CD14-positive monocyte (primary cell): ENCODE measurements around the gene NFATC1. TPM values are rescaled to one million over a fixed set of nuclear protein-coding genes. Genes with fewer than 3 reads are reported as not detected.
A peak's percentile ranks its signal among the peaks of the same experiment; 100 is the strongest.

ENCODE experiments used
- DNase-seq, 3 donors: peaks; one replicate each; pipeline ENCODE4 v3.0.0-alpha.2; 2011 to 2022
- H2AFZ ChIP-seq: 2 replicates; pipeline ENCODE4 v1.6.0; 2012; ENCODE audit warnings: mild to moderate bottlenecking, low read depth, low read length, inconsistent platforms; ENCODE audit not compliant: insufficient read depth, poor library complexity, severe bottlenecking
- H3K27ac ChIP-seq, 2 donors: 1 replicate in 1 of 2; 2 replicates in 1 of 2; pipeline ENCODE4 v1.5.1; 2012 to 2013; ENCODE audit warnings: low read length in 2 of 2, control low read depth in 1 of 2, inconsistent platforms in 1 of 2, low read depth in 1 of 2, mild to moderate bottlenecking in 1 of 2
- H3K27me3 ChIP-seq, 2 donors: one replicate each; pipeline versions ENCODE4 v1.6.0 to v1.6.1; 2011 to 2013; ENCODE audit warnings: low read length in 2 of 2; ENCODE audit not compliant: control insufficient read depth in 2 of 2, insufficient read depth in 2 of 2
- H3K36me3 ChIP-seq, 2 donors: replicated peaks in 1 of 2; 1 replicate in 1 of 2; 2 replicates in 1 of 2; pipeline versions ENCODE4 v1.5.1 to v1.6.1; 2012 to 2013; ENCODE audit warnings: low read length in 2 of 2, control low read depth in 1 of 2, inconsistent platforms in 1 of 2, mild to moderate bottlenecking in 1 of 2; ENCODE audit not compliant: insufficient read depth in 2 of 2, control insufficient read depth in 1 of 2
- H3K4me1 ChIP-seq, 2 donors: 1 replicate in 1 of 2; 2 replicates in 1 of 2; pipeline versions ENCODE4 v1.5.1 to v1.6.1; 2012 to 2013; ENCODE audit warnings: low read length in 2 of 2, control low read depth in 1 of 2, inconsistent platforms in 1 of 2, mild to moderate bottlenecking in 1 of 2, moderate library complexity in 1 of 2; ENCODE audit not compliant: insufficient read depth in 2 of 2, control insufficient read depth in 1 of 2
- H3K4me2 ChIP-seq: replicated peaks from 2 replicates; pipeline ENCODE3; 2012; ENCODE audit warnings: low read length, moderate library complexity, mild to moderate bottlenecking; ENCODE audit not compliant: poor library complexity, severe bottlenecking; ENCODE audit errors: extremely low read depth
- H3K4me3 ChIP-seq, 3 experiments: fragments of 200-600 bp in 1 of 3; sonication (generic) in 1 of 3; replicated peaks in 1 of 3; 1 replicate in 2 of 3; 2 replicates in 1 of 3; pipeline ENCODE4 v1.5.1; 2011 to 2013; ENCODE audit warnings: low read length in 3 of 3, mild to moderate bottlenecking in 3 of 3, control low read depth in 2 of 3, low read depth in 2 of 3, inconsistent platforms in 1 of 3, moderate library complexity in 1 of 3
- H3K79me2 ChIP-seq: 2 replicates; pipeline ENCODE4 v1.6.0; 2012; ENCODE audit warnings: mild to moderate bottlenecking, control low read depth, inconsistent platforms, low read length, moderate library complexity; ENCODE audit not compliant: insufficient read depth
- H3K9ac ChIP-seq: 2 replicates; pipeline ENCODE4 v1.6.0; 2017; ENCODE audit warnings: low read length, mild to moderate bottlenecking; ENCODE audit not compliant: insufficient read depth, poor library complexity, severe bottlenecking
- H3K9me3 ChIP-seq, 2 donors: replicated peaks in 1 of 2; 1 replicate in 1 of 2; 2 replicates in 1 of 2; pipeline versions ENCODE4 v1.5.1 to v1.6.1; 2012 to 2013; ENCODE audit warnings: low read length in 2 of 2, control low read depth in 1 of 2; ENCODE audit not compliant: control insufficient read depth in 1 of 2, insufficient read depth in 1 of 2
- H4K20me1 ChIP-seq: 2 replicates; pipeline ENCODE4 v1.6.0; 2012; ENCODE audit warnings: mild to moderate bottlenecking, low read length, control low read depth, moderate library complexity; ENCODE audit not compliant: insufficient read depth
- H3K27ac Mint-ChIP-seq, 7 donors: one replicate each; pipeline ENCODE4 v1.8.0; 2020; ENCODE audit warnings: mild to moderate bottlenecking in 7 of 7, mixed read lengths in 7 of 7, moderate library complexity in 6 of 7, inconsistent platforms in 2 of 7
- H3K27me3 Mint-ChIP-seq, 3 donors: one replicate each; pipeline ENCODE4 v1.8.0; 2021 to 2022; ENCODE audit warnings: low read depth in 3 of 3, mild to moderate bottlenecking in 3 of 3, mixed read lengths in 3 of 3, moderate library complexity in 3 of 3, inconsistent platforms in 1 of 3
- H3K36me3 Mint-ChIP-seq, 2 donors: one replicate each; pipeline ENCODE4 v1.8.0; 2020; ENCODE audit warnings: mixed read lengths in 2 of 2, inconsistent platforms in 1 of 2, mild to moderate bottlenecking in 1 of 2
- H3K4me1 Mint-ChIP-seq: one replicate; pipeline ENCODE4 v1.8.0; 2020; ENCODE audit warnings: mild to moderate bottlenecking, mixed read lengths
- H3K4me3 Mint-ChIP-seq, 2 donors: one replicate each; pipeline ENCODE4 v1.8.0; 2020; ENCODE audit warnings: mild to moderate bottlenecking in 2 of 2, mixed read lengths in 2 of 2, moderate library complexity in 1 of 2
- H3K9me3 Mint-ChIP-seq, 7 donors: one replicate each; pipeline ENCODE4 v1.8.0; 2020 to 2022; ENCODE audit warnings: mixed read lengths in 7 of 7, mild to moderate bottlenecking in 6 of 7, moderate library complexity in 6 of 7, inconsistent platforms in 2 of 7
- WGBS: methylation state at CpG from one replicate; pipeline ENCODE4 v1.1.5; 2013; ENCODE audit warnings: missing lambda C conversion rate; ENCODE audit not compliant: insufficient coverage; 5-methylcytosine and 5-hydroxymethylcytosine counted together
- intact Hi-C, 2 donors: fragments of 100-400 bp; cut with micrococcal nuclease; formaldehyde crosslinking; loops; one replicate each; pipeline versions ENCODE4 v1.15.0 to v1.15.1; 2023
- polyA plus RNA-seq, 3 donors: library from polyadenylated mRNA; depleted of rRNA in 1 of 3; unstranded in 2 of 3; stranded (reverse) in 1 of 3; fragments of 300-500 nt in 2 of 3; fragments of >200 nt in 1 of 3; fragmentation: Illumina TruSeq in 2 of 3; gene quantifications; 1 replicate in 2 of 3; 2 replicates in 1 of 3; pipeline ENCODE4 v1.2.3, GENCODE V29; 2012 to 2021
- TF ChIP-seq, protein P1 (sequence below): fragments of 200-600 bp; IDR thresholded peaks from one replicate; pipeline ENCODE4 v1.8.0; 2022; ENCODE audit warnings: antibody characterized with exemption, mild to moderate bottlenecking

NFATC1 gene
- polyA plus RNA-seq, 3 donors: 7.8 to 10.7 (median 8.3) TPM

DNA sequence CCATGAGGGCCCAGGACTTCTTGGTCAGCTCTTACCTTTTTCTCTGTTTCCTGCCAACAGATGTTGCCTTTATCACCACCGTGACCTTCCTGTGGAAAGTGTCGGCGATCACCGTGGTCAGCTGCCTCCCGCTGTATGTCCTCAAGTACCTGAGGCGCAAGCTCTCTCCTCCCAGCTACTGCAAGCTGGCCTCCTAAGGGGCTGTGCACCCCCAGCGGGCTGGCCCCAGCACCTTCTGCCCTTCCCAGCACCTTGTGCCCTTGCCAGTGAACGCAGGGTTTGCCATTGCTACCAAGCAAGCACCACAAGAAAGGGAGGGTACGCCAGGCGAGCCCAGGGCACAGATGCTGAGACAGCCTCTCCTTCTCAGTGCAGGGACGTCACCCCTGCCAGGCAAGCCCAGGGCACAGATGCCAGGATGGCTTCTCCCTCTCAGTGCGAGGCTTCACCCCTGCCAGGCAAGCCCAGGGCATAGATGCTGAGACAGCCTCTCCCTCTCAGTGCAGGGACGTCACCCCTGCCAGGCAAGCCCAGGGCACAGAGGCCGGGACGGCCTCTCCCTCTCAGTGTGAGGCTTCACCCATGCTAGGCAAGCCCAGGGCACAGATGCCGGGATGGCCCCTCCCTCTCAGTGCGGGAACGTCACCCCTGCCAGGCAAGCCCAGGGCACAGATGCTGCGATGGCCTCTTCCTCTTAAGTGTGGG, 18.4 kb upstream of the NFATC1 start:
- no peak for DNase-seq
- Histone ChIP-seq H4K20me1 (peaks cover 9% of the 10 kb centered on the region), H3K27ac (no peak overlapping the region), H3K79me2 (no peaks in the 10 kb centered on the region), H3K27me3 (no peaks in the 10 kb centered on the region), H3K9me3 (no peaks in the 10 kb centered on the region), H3K36me3 (peaks cover 17 to 36% of the 10 kb centered on the region in 2 donors), H2AFZ (no peak overlapping the region), H3K4me1 (peaks cover 4% of the 10 kb centered on the region in 2 donors), H3K9ac (no peak overlapping the region), H3K4me3 (no peak overlapping the region), H3K4me2 (no peak overlapping the region)
- Mint-ChIP-seq H3K36me3 (peaks cover 43 to 63% of the 10 kb centered on the region in 2 donors), H3K4me3 (no peak overlapping the region), H3K4me1 (peaks cover 8% of the 10 kb centered on the region), H3K27ac (no peak overlapping the region), H3K27me3 (peaks cover 0 to 2% (median 0%) of the 10 kb centered on the region in 3 donors), H3K9me3 (peaks cover 0 to 2% (median 0%) of the 10 kb centered on the region in 7 donors)
- TF ChIP-seq, protein P1, sequence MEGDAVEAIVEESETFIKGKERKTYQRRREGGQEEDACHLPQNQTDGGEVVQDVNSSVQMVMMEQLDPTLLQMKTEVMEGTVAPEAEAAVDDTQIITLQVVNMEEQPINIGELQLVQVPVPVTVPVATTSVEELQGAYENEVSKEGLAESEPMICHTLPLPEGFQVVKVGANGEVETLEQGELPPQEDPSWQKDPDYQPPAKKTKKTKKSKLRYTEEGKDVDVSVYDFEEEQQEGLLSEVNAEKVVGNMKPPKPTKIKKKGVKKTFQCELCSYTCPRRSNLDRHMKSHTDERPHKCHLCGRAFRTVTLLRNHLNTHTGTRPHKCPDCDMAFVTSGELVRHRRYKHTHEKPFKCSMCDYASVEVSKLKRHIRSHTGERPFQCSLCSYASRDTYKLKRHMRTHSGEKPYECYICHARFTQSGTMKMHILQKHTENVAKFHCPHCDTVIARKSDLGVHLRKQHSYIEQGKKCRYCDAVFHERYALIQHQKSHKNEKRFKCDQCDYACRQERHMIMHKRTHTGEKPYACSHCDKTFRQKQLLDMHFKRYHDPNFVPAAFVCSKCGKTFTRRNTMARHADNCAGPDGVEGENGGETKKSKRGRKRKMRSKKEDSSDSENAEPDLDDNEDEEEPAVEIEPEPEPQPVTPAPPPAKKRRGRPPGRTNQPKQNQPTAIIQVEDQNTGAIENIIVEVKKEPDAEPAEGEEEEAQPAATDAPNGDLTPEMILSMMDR: no peak
- intact Hi-C loops: no loop called here
- 92% methylated on average over 12 of the region's 19 CpGs for WGBS

DNA sequence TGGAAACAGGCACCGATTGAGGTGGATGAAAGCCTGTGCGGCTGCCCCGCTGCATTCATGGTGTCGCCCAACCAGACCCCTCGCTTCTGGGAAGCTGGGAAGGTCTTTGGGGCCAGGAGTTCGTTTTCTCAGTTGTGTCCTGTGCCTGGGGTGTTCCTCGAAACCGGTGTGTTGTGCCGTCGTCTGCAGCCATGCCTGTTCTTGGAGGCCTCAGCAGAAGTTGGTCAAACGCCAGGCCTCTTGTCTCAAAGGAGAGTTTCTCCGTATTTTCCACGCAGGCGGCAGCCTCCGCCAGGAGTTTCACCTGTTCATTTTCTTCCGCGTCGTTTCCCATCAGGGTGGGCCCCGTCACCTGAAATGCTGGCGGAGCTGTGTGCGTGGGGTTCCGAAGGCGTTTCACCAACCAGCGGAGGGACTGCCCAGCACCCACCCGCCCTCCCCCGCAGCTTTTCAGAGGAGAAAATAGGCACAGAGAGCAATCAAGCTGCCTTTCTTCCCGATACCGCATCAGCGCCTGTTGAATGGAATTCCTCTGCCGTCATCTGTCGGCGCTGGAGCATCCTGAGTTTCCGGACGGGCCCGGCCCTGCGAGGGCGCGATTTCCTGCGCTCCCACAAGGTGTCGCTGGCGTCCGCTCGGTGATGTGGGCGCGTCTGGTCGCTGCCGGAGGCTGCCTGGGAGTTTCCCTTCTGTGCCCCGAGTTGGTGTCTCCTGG, 17.0 kb upstream of the NFATC1 start:
- Mint-ChIP-seq H3K4me3 (no peak overlapping the region), H3K36me3 (peaks cover 35 to 54% of the 10 kb centered on the region in 2 donors), H3K27me3 (peaks cover 0 to 2% (median under 1%) of the 10 kb centered on the region in 3 donors), H3K27ac (peak overlapping the region in 1 of 7 donors; percentile 74), H3K9me3 (peaks cover 0 to 2% (median 0%) of the 10 kb centered on the region in 7 donors), H3K4me1 (peaks cover 8% of the 10 kb centered on the region)
- Histone ChIP-seq H4K20me1 (peaks cover 9% of the 10 kb centered on the region), H3K36me3 (peaks cover 17 to 35% of the 10 kb centered on the region in 2 donors), H3K4me2 (peak overlapping the region; percentile 25), H3K27ac (no peak overlapping the region), H3K9me3 (no peaks in the 10 kb centered on the region), H3K4me1 (peaks cover 4% of the 10 kb centered on the region in 2 donors), H2AFZ (no peak overlapping the region), H3K9ac (no peak overlapping the region), H3K4me3 (no peak overlapping the region), H3K27me3 (no peaks in the 10 kb centered on the region), H3K79me2 (no peaks in the 10 kb centered on the region)
- TF ChIP-seq, protein P1: peak; percentile 95
- DNase-seq: peak; percentile 62 to 81 (median 63)
- 45% methylated on average over 48 of the region's 48 CpGs for WGBS
- intact Hi-C loops: loop anchor here (1.0 to 2.0 kb wide), 3 partner anchors 150 to 266 kb away; no protein-coding TSS in a partner anchor
